ENCODE measurements around the gene ZNF599.
A peak's percentile ranks its signal among the peaks of the same experiment; 100 is the strongest.

ZNF599 gene

GRCh38 chr19:34713262-34713637 lies 59.8 kb downstream of the ZNF599 start:
- TF ChIP-seq CTCF (IDR thresholded peaks at IDR 0.05): no peak

GRCh38 chr19:34712395-34713261 lies 60.4 kb downstream of the ZNF599 start:
- TF ChIP-seq CTCF (IDR thresholded peaks at IDR 0.05): peak; percentile 63

GRCh38 chr19:34711890-34712289 lies 61.1 kb downstream of the ZNF599 start:
- no peak for TF ChIP-seq CTCF (IDR thresholded peaks at IDR 0.05)
